Smooth muscle cell of the umbilical artery (primary cell): ENCODE measurements around the gene GJA5. TPM values are rescaled to one million over a fixed set of nuclear protein-coding genes. Genes with fewer than 3 reads are reported as not detected.

ENCODE experiments used
- total RNA-seq: library from RNA; depleted of rRNA; stranded (reverse); fragments of >200 nt; gene quantifications from 2 replicates; pipeline ENCODE4 v1.2.3, GENCODE V29; 2014

GJA5 gene
- total RNA-seq: 0.42 and 0.59 TPM in 2 replicates

GRCh38 chr1:147760481-147761260 is at the start of gene GJA5:
Gene GJA5, minus strand, starts transcription at chr1:147760602. Its CDS starts 1,364 bp downstream, at chr1:147759238.

Other genes with a start within 250 kb of the GJA5 start
- 6.5 and 9.6 TPM in 2 replicates for gene BCL9, start 219.1 kb downstream of the GJA5 start, total RNA-seq
- gene ACP6, start 90.1 kb downstream of the GJA5 start, total RNA-seq: 5.0 and 6.8 TPM in 2 replicates
- gene GJA8, start 142.2 kb upstream of the GJA5 start, total RNA-seq: not detected in 2 replicates
- 16.3 and 21.7 TPM in 2 replicates for gene GPR89B, start 167.8 kb upstream of the GJA5 start, total RNA-seq